Activated T-helper 17 cell treated with anti-CD3 and anti-CD28 coated beads, Interleukin-2, amount 50 U/mL, for 72 hours (primary cell): Measurements from ENCODE around the gene SPC25. TPM values are rescaled to one million over a fixed set of nuclear protein-coding genes. Genes with fewer than 3 reads are reported as not detected.

Source experiments
- ATAC-seq: fragments of 150-1000 bp; cut with Tn5 transposase; replicated peaks from 2 replicates; pipeline ENCODE4 v1.10.0; 2021; ENCODE audit warnings: mild to moderate bottlenecking, moderate library complexity
- H3K27ac Mint-ChIP-seq: one replicate; pipeline ENCODE4 v1.8.0; 2022; ENCODE audit warnings: mixed read lengths
- H3K27me3 Mint-ChIP-seq: one replicate; pipeline ENCODE4 v1.8.0; 2022; ENCODE audit warnings: mixed read lengths
- H3K36me3 Mint-ChIP-seq: one replicate; pipeline ENCODE4 v1.8.0; 2022; ENCODE audit warnings: low read depth, mild to moderate bottlenecking, mixed read lengths
- H3K4me1 Mint-ChIP-seq: one replicate; pipeline ENCODE4 v1.8.0; 2022; ENCODE audit warnings: mixed read lengths
- H3K4me3 Mint-ChIP-seq: one replicate; pipeline ENCODE4 v1.8.0; 2022; ENCODE audit warnings: mild to moderate bottlenecking, mixed read lengths
- H3K9me3 Mint-ChIP-seq: one replicate; pipeline ENCODE4 v1.8.0; 2022; ENCODE audit warnings: mixed read lengths
- total RNA-seq, 2 donors: library from RNA; stranded (reverse); gene quantifications; one replicate each; pipeline ENCODE4 v1.2.3, GENCODE V29; 2022

The SPC25 gene
- total RNA-seq, 2 donors from 2014 or later: 29.0 to 32.8 TPM

GRCh38 chr2:168913495-168913894 is 23.3 kb upstream of the SPC25 start:
- no peaks in the 10 kb centered on the region for H3K36me3 Mint-ChIP-seq
- H3K4me1 Mint-ChIP-seq: peaks cover 5% of the 10 kb centered on the region
- H3K9me3 Mint-ChIP-seq: peaks cover 4% of the 10 kb centered on the region
- H3K27me3 Mint-ChIP-seq: peaks cover 15% of the 10 kb centered on the region
- H3K27ac Mint-ChIP-seq: no peak overlapping the region
- no peak overlapping the region for H3K4me3 Mint-ChIP-seq
- ATAC-seq: no peak

GRCh38 chr2:168912901-168913369 is 22.7 kb upstream of the SPC25 start:
- Mint-ChIP-seq H3K27ac (no peak overlapping the region), H3K27me3 (peaks cover 19% of the 10 kb centered on the region), H3K4me1 (peaks cover 5% of the 10 kb centered on the region), H3K9me3 (peaks cover 4% of the 10 kb centered on the region), H3K4me3 (peak overlapping the region; percentile 29), H3K36me3 (no peaks in the 10 kb centered on the region)
- ATAC-seq: no peak

GRCh38 chr2:168912466-168912865 is 22.2 kb upstream of the SPC25 start:
- Mint-ChIP-seq H3K4me1 (peaks cover 5% of the 10 kb centered on the region), H3K4me3 (peak overlapping the region; percentile 29), H3K36me3 (no peaks in the 10 kb centered on the region), H3K27me3 (peaks cover 23% of the 10 kb centered on the region), H3K27ac (no peak overlapping the region), H3K9me3 (peaks cover 4% of the 10 kb centered on the region)
- ATAC-seq: no peak

GRCh38 chr2:168910330-168910729 is 20.1 kb upstream of the SPC25 start:
- H3K27ac Mint-ChIP-seq: no peak overlapping the region
- ATAC-seq: no peak
- H3K4me1 Mint-ChIP-seq: no peaks in the 10 kb centered on the region
- no peaks in the 10 kb centered on the region for H3K36me3 Mint-ChIP-seq
- H3K9me3 Mint-ChIP-seq: peaks cover 4% of the 10 kb centered on the region
- no peak overlapping the region for H3K4me3 Mint-ChIP-seq
- peaks cover 23% of the 10 kb centered on the region for H3K27me3 Mint-ChIP-seq

GRCh38 chr2:168907940-168908662 is 17.9 kb upstream of the SPC25 start:
- no peak overlapping the region for H3K4me3 Mint-ChIP-seq
- H3K27ac Mint-ChIP-seq: no peak overlapping the region
- ATAC-seq: no peak
- H3K4me1 Mint-ChIP-seq: no peaks in the 10 kb centered on the region
- H3K27me3 Mint-ChIP-seq: peaks cover 18% of the 10 kb centered on the region
- no peaks in the 10 kb centered on the region for H3K36me3 Mint-ChIP-seq
- no peaks in the 10 kb centered on the region for H3K9me3 Mint-ChIP-seq

- Mint-ChIP-seq H3K9me3 (no peaks in the 10 kb centered on the region), H3K27ac (no peak overlapping the region), H3K4me1 (no peaks in the 10 kb centered on the region), H3K27me3 (peaks cover 11% of the 10 kb centered on the region), H3K36me3 (no peaks in the 10 kb centered on the region), H3K4me3 (no peak overlapping the region)
- no peak for ATAC-seq
These were observed 14.1 kb upstream of the SPC25 start for GRCh38 chr2:168904358-168904757.

GRCh38 chr2:168903888-168904287 is 13.7 kb upstream of the SPC25 start:
- ATAC-seq: no peak
- Mint-ChIP-seq H3K9me3 (no peaks in the 10 kb centered on the region), H3K4me3 (no peak overlapping the region), H3K27me3 (peaks cover 11% of the 10 kb centered on the region), H3K36me3 (no peaks in the 10 kb centered on the region), H3K4me1 (no peaks in the 10 kb centered on the region), H3K27ac (no peak overlapping the region)

GRCh38 chr2:168901003-168901402 is 10.8 kb upstream of the SPC25 start, which contains the start of gene G6PC2:
Gene G6PC2, plus strand, starts transcription at chr2:168901291. Its CDS starts 41 bp downstream, at chr2:168901332.
- Mint-ChIP-seq H3K4me3 (no peak within 1 kb of the TSS), H3K4me1 (no peaks in the 10 kb centered on the region), H3K36me3 (no peaks in the 10 kb centered on the region), H3K9me3 (no peaks in the 10 kb centered on the region), H3K27me3 (peaks cover 3% of the 10 kb centered on the region), H3K27ac (no peak within 1 kb of the TSS)
- no peak for ATAC-seq

GRCh38 chr2:168897449-168897848 is 7.2 kb upstream of the SPC25 start:
- no peak for ATAC-seq
- no peak overlapping the region for H3K4me3 Mint-ChIP-seq
- H3K36me3 Mint-ChIP-seq: no peaks in the 10 kb centered on the region
- peaks cover 8% of the 10 kb centered on the region for H3K27me3 Mint-ChIP-seq
- H3K27ac Mint-ChIP-seq: no peak overlapping the region
- H3K4me1 Mint-ChIP-seq: no peaks in the 10 kb centered on the region
- H3K9me3 Mint-ChIP-seq: no peaks in the 10 kb centered on the region

- Mint-ChIP-seq H3K4me1 (no peaks in the 10 kb centered on the region), H3K9me3 (no peaks in the 10 kb centered on the region), H3K4me3 (no peak overlapping the region), H3K36me3 (no peaks in the 10 kb centered on the region), H3K27me3 (peaks cover 8% of the 10 kb centered on the region), H3K27ac (no peak overlapping the region)
- no peak for ATAC-seq
These were observed 6.6 kb upstream of the SPC25 start for GRCh38 chr2:168896783-168897182.

GRCh38 chr2:168895771-168896170 is 5.5 kb upstream of the SPC25 start:
- Mint-ChIP-seq H3K27me3 (peaks cover 8% of the 10 kb centered on the region), H3K36me3 (no peaks in the 10 kb centered on the region), H3K4me3 (no peak overlapping the region), H3K27ac (no peak overlapping the region), H3K9me3 (no peaks in the 10 kb centered on the region), H3K4me1 (no peaks in the 10 kb centered on the region)
- ATAC-seq: no peak

GRCh38 chr2:168894720-168895119 is 4.5 kb upstream of the SPC25 start:
- Mint-ChIP-seq H3K4me3 (no peak overlapping the region), H3K4me1 (no peaks in the 10 kb centered on the region), H3K9me3 (no peaks in the 10 kb centered on the region), H3K36me3 (peaks cover 4% of the 10 kb centered on the region), H3K27me3 (peaks cover 8% of the 10 kb centered on the region), H3K27ac (no peak overlapping the region)
- no peak for ATAC-seq

- H3K27ac Mint-ChIP-seq: no peak overlapping the region
- H3K27me3 Mint-ChIP-seq: peaks cover 8% of the 10 kb centered on the region
- no peaks in the 10 kb centered on the region for H3K4me1 Mint-ChIP-seq
- H3K4me3 Mint-ChIP-seq: no peak overlapping the region
- H3K9me3 Mint-ChIP-seq: no peaks in the 10 kb centered on the region
- no peak for ATAC-seq
- peaks cover 4% of the 10 kb centered on the region for H3K36me3 Mint-ChIP-seq
These were observed 3.9 kb upstream of the SPC25 start for GRCh38 chr2:168894101-168894500.

- H3K27me3 Mint-ChIP-seq: peaks cover 8% of the 10 kb centered on the region
- H3K4me3 Mint-ChIP-seq: no peak overlapping the region
- no peak overlapping the region for H3K27ac Mint-ChIP-seq
- no peak for ATAC-seq
- H3K4me1 Mint-ChIP-seq: no peaks in the 10 kb centered on the region
- no peaks in the 10 kb centered on the region for H3K9me3 Mint-ChIP-seq
- peaks cover 4% of the 10 kb centered on the region for H3K36me3 Mint-ChIP-seq
These were observed 2.1 kb upstream of the SPC25 start for GRCh38 chr2:168892327-168892726.

GRCh38 chr2:168889635-168890005 is 610 bp downstream of the SPC25 start:
- Mint-ChIP-seq H3K36me3 (peaks cover 4% of the 10 kb centered on the region), H3K4me1 (peaks cover 5% of the 10 kb centered on the region), H3K4me3 (peak overlapping the region; percentile 82), H3K27me3 (peaks cover 8% of the 10 kb centered on the region), H3K27ac (peak overlapping the region; percentile 64), H3K9me3 (no peaks in the 10 kb centered on the region)
- ATAC-seq: no peak
